ENCODE data around the gene SDHAF2. TPM values are rescaled to one million over a fixed set of nuclear protein-coding genes. Genes with fewer than 3 reads are reported as not detected.

The SDHAF2 gene
- total and polyA plus RNA-seq, 2 of the 4 experiments (the other 2 are of a cell fraction): 50.4 to 91.1 TPM

DNA sequence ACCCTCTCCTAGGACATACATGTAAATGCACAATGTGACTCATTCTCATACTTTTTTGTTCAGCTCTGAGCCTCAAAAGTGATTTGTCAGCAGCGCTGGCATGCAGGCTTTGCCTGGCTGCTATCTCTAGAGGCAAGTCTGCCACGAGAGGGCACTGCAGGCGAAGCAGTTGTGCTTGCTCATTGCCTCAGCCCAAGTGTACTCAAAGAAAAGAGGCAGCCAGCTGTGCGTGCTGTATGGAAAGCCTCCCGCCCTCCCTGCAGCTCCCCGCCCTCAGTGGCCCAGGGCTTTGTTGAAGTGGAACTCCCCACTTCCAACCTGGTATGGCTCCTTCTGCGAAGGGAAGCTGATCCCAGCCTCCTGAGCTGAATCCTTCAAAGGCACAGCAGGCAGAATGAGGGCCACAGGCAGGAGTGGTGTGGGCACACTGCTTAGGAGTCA lies 16.3 kb downstream of the SDHAF2 start (continued):
- TF ChIP-seq FOS (IDR thresholded peaks at IDR 0.05; ENCODE audit: low read depth, low read length): 0 out of 2 replicates have a peak, but pooled peaks have one; percentile 30

DNA sequence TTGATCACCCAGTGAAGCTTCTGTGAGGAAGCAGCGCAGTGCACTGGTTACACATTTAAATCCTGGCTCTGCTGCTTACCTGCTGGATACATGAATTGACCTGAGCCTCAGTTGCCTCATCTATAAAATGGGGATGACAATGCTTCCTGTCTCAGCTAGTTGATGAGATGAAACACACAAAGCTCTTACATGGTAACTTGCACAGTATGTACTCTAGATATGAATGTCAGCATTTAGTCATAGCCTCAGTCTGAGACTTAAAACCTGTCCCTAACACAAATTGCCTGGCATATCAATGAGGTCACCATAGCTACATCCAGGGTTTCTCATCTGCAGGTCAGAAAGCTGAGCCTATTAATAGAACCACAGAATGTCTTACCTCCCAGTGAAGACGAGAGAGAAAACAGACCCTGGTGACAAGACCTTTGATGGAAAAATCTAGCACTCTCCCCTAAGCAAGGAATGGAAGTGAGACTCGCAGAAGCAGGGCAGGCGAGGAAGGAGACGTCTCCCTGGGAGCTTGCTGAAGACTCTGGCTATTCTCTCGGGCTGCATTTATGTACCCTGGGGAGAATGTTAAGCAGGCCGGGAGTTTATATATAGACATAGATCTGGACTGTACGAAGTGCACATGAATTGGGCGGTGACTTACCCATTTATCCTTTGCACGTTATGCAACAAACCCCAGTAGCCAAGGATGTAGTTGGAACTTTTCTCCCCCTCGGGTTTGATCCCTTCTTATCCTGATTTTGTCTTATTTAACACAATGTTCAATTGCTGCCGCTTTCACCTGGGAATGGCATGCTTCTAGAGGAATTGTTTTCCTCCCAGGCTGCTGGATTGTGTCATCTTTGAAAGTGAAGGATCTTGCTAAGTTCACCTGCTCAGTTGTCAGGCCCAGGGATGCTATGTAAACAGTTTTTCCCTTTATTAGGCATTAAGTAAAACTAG lies 18.0 kb downstream of the SDHAF2 start:
- Histone ChIP-seq H3K23ac (ENCODE audit: low read depth, low read length) (no peak overlapping the region), H3K27me3 (ENCODE audit: control insufficient read depth, insufficient read depth, low read length) (no peaks in the 10 kb centered on the region), H3K9me1 (ENCODE audit: insufficient read depth, low read length) (peaks cover 11% of the 10 kb centered on the region; the same call in 1 of the 2 replicates), H3K27ac (ENCODE audit: insufficient read depth, low read length) (no peak overlapping the region), H2BK20ac (ENCODE audit: low read depth, low read length) (no peak overlapping the region), H2BK120ac (ENCODE audit: low read depth, low read length) (no peak overlapping the region), H2AK9ac (replicated peaks; ENCODE audit: low read depth, low read length, poor library complexity) (no peak overlapping the region), H3K4me2 (ENCODE audit: low read depth, low read length) (no peak overlapping the region), H3K18ac (ENCODE audit: low read depth, low read length) (no peak overlapping the region), H2AFZ (replicated peaks; ENCODE audit: low read length, poor library complexity) (no peak overlapping the region), H3K79me1 (ENCODE audit: low read depth in 1 of 2, low read length in 2 of 2) (peaks cover 24 to 73% of the 10 kb centered on the region in 2 experiments), H3K56ac (ENCODE audit: extremely low read depth, insufficient read depth, low read length) (no peak overlapping the region), H2AK5ac (ENCODE audit: low read depth, low read length) (no peak overlapping the region), H3K14ac (replicated peaks; ENCODE audit: low read depth, low read length) (no peak overlapping the region; the same call in 1 of the 2 replicates), H4K8ac (ENCODE audit: low read depth in 2 of 2, low read length in 2 of 2) (no peak overlapping the region), H3K36me3 (ENCODE audit: control insufficient read depth, insufficient read depth, low read length) (peaks cover 42% of the 10 kb centered on the region), H4K91ac (ENCODE audit: insufficient read depth, low read depth, low read length) (no peak overlapping the region), H3K4me1 (ENCODE audit: control insufficient read depth, insufficient read depth, low read length) (peaks cover 8% of the 10 kb centered on the region), H3K9me3 (ENCODE audit: control insufficient read depth, insufficient read depth, low read length) (no peaks in the 10 kb centered on the region), H2BK5ac (ENCODE audit: low read depth, low read length, poor library complexity, severe bottlenecking) (no peak overlapping the region), H4K20me1 (ENCODE audit: insufficient read depth, low read length) (peaks cover 46% of the 10 kb centered on the region), H3K4me3 (ENCODE audit: insufficient read depth, low read depth, low read length) (no peak overlapping the region), H4K5ac (ENCODE audit: low read depth, low read length) (no peak overlapping the region), H3K4ac (ENCODE audit: low read depth, low read length) (no peak overlapping the region), H2BK15ac (ENCODE audit: low read depth, low read length) (no peak overlapping the region), H3K9ac (ENCODE audit: low read depth, low read length) (no peak overlapping the region)
- POLR2A ChIA-PET (ENCODE audit: unreplicated experiment): no interaction called here
- CTCF ChIA-PET: interaction anchor here (0.7 to 3.4 kb wide), 4 partner anchors 13 to 190 kb away, joined by 3 to 27 read pairs (median 12); no protein-coding TSS in a partner anchor
- WGBS, 2 experiments (ENCODE audit: extremely low coverage in 2 of 2, insufficient read length in 1 of 2): no CpG with 5 or more reads among the region's 12 CpGs
- ATAC-seq (ENCODE audit: low read depth) (no peak), DNase-seq (peak; percentile 50)
- in situ Hi-C loops (cut with MboI; ENCODE audit: low sequenced_read_pairs) (loop anchor here (5.0 kb wide), 1 partner anchor 189 kb away; no protein-coding TSS in a partner anchor), dilution Hi-C loops (cut with HindIII; ENCODE audit: low sequenced_read_pairs, unreplicated experiment) (no loop called here), intact Hi-C loops (cut with micrococcal nuclease) (no loop called here)
- no TSS peak for BruUV-seq (replicated peaks)
- TF ChIP-seq RFX5 (IDR thresholded peaks at IDR 0.05; ENCODE audit: low read depth, low read length) (no peak), SMC3 (IDR thresholded peaks at IDR 0.05; ENCODE audit: low read depth, low read length) (no peak), RCOR1 (IDR thresholded peaks at IDR 0.05; ENCODE audit: insufficient replicate concordance, low read length) (peak; percentile 91)
- TF ChIP-seq, protein P1, sequence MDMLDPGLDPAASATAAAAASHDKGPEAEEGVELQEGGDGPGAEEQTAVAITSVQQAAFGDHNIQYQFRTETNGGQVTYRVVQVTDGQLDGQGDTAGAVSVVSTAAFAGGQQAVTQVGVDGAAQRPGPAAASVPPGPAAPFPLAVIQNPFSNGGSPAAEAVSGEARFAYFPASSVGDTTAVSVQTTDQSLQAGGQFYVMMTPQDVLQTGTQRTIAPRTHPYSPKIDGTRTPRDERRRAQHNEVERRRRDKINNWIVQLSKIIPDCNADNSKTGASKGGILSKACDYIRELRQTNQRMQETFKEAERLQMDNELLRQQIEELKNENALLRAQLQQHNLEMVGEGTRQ (IDR thresholded peaks at IDR 0.05; ENCODE audit: low read depth, low read length): no peak
